DMS53 (cell line): ENCODE data around the gene SUPT16H.
A peak's percentile ranks its signal among the peaks of the same experiment; 100 is the strongest.
"Not testable (repeated sequence)": the region's sequence is repeated elsewhere in the genome, so short reads cannot be mapped to it uniquely, and the experiment has no call there.

ENCODE experiments used
- DNase-seq: peaks from one replicate; lab custom pipeline; 2025; lab: John Stamatoyannopoulos, UW

SUPT16H gene

DNA sequence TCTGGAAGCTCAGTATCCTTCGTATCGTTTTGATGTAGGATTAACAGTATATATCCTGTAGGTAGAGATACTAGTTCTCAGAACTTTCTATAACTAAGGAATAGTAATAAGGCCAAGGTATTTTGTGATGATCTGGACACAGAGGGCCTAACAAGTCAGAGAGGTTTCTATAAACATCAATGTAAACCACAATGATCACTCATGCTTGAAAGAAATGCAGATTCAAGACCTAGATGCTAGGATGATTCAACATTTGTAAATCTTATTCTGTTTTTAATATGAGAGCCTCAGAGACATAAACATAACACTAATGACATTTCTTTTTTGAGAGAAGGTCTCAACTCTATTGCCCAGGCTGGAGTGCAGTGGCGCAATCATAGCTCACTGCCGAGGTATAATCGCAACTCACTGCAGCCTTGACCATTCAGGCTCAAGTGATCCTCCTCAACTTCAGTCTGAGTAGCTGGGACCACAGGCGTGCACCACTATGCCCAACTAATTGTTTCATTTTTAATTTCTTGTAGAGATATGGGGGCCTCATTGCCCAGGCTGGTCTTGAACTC lies 16.2 kb downstream of the SUPT16H start:
- no peak for DNase-seq

DNA sequence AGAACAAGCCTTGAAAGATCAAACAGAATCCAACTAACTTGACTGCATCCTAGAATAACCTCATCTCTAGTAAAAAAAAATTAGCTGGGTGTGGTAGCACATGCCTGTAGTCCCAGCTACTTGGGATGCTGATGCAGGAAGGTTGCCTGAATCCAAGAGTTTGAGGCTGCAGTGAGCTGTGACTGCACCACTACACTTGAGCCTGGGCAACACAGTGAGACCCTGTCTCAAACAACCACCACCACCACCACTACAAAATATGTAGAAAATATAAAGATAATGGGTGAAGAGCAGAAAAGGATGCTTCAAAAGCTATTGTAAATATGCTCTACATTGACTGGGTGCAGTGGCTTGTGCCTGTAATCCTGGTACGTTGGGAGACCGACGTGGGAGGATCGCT lies 27.3 kb downstream of the SUPT16H start:
- no peak for DNase-seq

GRCh38 chr14:21352587-21352986 lies 31.2 kb downstream of the SUPT16H start:
- no peak for DNase-seq

DNA sequence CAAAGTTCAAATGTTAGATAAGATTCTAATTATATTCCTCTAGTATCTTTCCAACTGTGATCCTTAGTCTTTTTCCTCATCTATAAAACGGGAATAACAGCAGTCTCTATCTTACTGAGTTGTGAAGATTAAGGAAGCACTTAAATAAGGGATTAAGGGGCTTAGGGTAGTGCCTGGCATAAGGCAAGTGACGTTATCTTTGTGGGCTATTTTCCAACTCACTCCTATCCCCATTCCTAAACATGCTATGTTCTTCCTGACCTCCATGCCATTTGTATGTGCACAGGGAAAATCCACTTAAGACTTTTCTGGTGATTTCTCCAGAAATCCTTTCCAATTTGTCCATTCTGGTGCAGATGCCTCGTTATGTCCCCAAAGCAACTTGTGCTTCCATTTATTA lies 33.3 kb downstream of the SUPT16H start:
- no peak for DNase-seq

DNA sequence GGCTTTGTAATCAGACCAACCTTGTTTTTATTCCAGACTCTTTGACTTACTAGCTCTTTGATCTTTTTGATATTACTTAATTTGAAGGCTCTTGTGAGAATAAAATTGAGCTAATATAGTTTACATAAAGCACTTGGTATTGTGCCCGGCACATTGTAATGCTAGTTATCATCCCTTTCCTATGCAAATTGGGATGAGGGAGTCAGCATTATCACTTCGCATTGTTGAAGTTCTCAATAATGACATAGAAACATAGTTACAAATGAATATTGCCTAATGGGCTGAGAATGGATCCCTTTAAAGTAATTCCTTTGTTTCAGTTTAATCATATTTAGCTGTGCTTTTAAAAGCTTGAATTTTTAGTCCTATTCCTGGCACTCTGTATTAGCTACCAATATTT lies 36.6 kb downstream of the SUPT16H start:
- no peak for DNase-seq

DNA sequence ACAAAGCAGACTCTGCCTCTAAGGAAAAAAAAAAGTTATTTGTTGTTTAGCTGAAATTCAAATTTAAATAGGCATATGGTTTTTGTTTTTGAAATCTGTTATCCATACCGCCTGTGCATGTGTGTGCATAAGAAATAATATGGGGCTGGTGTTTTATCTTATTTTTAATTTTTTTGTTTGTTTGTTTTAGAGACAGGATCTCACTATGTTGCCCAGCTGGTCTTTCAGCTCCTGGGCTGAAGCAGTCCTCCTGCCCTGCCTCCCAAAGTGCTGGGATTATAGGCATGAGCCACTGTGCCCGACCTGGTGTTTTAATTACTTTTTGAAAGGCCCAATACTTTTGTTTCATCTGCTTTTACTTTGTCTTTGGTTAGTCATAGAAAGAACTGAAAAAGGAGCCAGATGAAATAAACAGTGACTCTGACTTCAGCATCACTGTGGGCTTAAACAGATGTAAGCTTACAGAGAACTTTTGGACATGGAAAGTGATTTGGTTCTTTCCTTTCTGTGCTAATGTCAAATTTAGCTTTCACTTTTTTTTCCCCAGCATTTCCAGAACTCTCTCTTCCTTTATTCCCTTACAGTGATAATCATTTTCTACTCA lies 37.2 kb downstream of the SUPT16H start:
- no peak for DNase-seq

DNA sequence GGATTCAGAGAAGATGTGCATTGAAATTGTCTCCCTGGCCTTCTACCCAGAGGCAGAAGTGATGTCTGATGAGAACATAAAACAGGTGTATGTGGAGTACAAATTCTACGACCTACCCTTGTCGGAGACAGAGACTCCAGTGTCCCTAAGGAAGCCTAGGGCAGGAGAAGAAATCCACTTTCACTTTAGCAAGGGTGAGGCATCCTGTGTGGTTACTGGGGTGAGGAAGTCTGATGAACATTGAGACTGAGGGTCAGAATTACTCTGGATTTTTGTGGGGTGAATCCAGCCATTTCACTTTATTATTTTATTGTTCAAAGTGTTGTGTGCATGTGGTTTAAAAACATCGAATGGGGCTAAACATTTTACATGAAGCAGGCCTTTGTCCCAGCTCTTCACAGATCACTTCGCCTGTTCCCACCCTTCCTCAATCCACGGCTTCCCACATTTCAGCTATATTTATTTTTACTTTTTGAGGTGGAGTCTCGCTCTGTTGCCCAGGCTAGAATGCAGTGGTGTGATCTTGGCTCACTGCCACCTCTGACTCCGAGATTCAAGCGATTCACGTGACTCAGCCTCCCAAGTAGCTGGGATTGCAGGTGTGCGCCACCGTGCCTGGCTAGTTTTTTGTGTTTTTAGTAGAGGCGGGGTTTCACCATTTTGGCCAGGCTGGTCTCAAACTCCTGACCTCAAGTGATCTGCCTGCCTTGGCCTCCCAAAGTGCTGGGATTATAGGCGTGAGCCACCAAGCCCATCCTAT lies 40.6 kb downstream of the SUPT16H start:
- no peak for DNase-seq

GRCh38 chr14:21334202-21334906 lies 49.5 kb downstream of the SUPT16H start:
- no peak for DNase-seq

GRCh38 chr14:21332950-21333349 lies 50.9 kb downstream of the SUPT16H start:
- DNase-seq, result no peak

- DNase-seq, result no peak
These were observed 56.8 kb downstream of the SUPT16H start for GRCh38 chr14:21326972-21327371.

- DNase-seq, result no peak
These were observed 61.1 kb downstream of the SUPT16H start for GRCh38 chr14:21322716-21323115.

- DNase-seq, result peak; percentile 1
These were observed 62.9 kb downstream of the SUPT16H start for GRCh38 chr14:21320913-21321312.

DNA sequence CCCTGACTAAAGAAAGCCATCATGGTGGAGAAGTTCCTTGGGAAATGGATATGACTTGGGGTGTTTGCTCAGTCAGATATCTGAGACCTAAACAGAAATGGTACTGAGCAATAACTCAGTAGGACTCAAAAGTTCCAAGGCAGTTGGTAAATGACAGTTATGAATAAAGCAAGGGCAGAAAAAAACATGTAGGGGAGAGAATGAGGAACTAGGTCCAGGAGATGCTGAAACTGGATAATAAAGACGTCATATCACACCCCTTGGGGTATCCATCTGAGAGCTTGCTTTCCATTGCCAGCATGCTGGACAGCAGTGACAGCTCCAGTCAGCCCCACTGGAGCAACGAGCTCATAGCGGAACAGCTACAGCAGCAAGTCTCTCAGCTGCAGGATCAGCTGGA lies 66.4 kb downstream of the SUPT16H start:
- DNase-seq, result no peak

- no peak for DNase-seq
These were observed 70.3 kb downstream of the SUPT16H start for GRCh38 chr14:21313512-21313911.

GRCh38 chr14:21311614-21312013 lies 72.2 kb downstream of the SUPT16H start:
- DNase-seq, result no peak

DNA sequence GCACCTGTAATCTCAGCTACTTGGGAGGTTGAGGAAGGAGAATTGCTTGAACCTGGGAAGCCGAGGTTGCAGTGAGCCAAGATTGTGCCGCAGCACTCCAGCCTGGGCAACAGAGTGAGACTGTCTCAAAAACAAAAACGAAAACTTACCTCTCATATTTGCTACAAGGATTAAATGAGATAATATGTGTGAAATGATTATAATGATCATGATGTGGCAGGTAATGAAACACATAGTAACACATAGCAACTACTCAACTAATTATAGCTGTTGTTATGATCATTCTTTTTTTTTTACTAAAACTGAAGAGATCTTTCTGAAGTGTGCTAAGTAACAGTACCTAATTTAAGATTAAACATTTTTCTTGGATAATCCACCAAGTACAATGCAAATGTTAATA lies 73.9 kb downstream of the SUPT16H start:
- DNase-seq, result no peak

DNA sequence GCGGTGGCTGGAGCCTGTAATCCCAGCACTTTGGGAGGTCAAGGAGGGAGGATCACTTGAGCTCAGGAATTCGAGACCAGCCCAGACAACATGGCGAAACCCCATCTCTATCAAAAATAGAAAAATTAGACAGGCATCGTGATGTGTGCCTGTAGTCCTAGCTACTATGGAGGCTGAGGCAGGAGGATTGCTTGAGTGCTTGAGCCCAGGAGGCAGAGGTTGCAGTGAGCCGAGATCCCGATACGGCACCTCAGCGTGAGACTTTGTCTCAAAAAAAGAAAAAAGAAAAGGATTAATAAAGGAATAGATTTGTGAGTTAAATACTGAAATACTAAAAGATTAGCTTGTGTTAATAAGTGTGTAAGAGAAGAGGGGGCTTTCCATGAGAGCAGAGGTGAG lies 74.6 kb downstream of the SUPT16H start:
- peak; percentile 21 for DNase-seq

DNA sequence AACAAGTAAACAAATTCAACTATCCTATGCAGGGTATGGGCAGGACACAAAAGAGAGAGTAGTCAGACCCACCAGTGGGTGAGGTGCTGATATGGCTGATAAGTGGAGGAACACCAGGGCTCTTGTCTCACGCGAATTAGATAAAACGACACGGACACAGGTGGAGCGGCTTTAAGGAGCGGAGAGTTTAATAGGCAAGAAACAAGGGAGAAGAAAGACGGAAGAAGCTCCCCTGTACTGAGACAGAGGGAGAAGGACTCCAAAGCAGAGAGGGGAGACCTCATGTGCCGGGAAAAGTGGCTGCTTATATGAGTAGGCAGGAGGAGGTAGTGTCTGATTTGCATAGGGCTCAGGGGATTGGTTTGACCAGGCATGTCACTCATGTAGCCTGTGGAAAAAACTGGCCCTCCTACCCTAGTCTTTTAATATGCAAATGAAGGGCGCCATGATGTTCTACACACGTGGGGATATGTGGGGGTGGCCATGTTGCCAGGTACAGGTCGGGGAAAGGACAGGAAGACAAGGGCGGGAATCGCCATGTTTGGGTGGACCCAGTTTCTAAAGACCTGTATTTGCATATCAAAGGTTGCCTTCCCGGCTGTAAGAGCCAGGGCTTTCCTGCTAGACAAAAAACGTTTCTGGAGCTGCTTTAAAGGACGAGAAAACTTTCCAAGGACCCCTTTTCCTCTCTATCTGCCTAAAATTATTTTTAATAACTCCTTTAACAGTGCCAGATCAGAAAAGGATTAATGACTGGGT lies 75.2 kb downstream of the SUPT16H start:
- DNase-seq, result peak; percentile 92

DNA sequence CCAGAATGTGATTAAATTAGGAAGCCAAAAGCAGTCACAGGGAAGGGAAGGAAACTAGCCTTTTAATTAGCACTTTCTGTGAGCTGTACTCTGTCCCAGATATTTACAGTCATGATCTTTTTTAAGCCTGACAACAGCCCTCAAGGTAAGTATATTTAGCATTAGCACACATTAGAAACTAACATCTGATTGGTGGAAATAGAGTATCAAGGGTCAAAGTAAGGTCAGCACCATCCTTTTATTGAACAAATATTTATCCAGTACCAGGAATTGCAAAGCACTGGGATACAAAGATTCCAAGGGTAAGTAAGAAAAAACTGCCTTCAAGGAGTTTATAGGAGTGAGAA lies 75.7 kb downstream of the SUPT16H start:
- peak; percentile 54 for DNase-seq

GRCh38 chr14:21307637-21308036 lies 76.2 kb downstream of the SUPT16H start:
- DNase-seq, result no peak

GRCh38 chr14:21302836-21303140 lies 81.0 kb downstream of the SUPT16H start:
- DNase-seq, result not testable (repeated sequence)

- DNase-seq, result no peak
These were observed 81.6 kb downstream of the SUPT16H start for GRCh38 chr14:21302013-21302835.
